ENCODE data around the gene LRRFIP2.

The LRRFIP2 gene

DNA sequence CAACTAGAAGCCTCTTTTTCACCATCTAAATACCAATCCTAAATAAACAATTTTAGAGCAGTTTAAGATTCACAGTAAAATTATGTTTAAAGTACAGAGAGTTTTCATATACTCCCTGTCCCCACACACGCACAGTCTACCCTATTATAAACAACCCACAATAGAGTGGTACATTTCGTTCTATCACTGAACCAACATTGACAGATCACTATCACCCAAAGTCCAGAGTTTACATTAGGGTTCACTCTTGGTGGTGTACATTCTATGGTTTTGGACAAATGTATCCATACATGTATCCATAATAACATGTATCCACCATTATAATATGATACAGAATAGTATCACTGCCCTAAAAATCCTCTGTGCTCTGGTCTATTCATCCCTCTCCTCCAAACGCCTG is 92.1 kb downstream of the LRRFIP2 start:
- DNase-seq = no peak
- Histone ChIP-seq H2AFZ (ENCODE audit: low read length) (no peak overlapping the region), H3K9ac (ENCODE audit: low read length) (no peak overlapping the region), H3K27me3 (replicated peaks; ENCODE audit: insufficient read depth, low read length) (no peaks in the 10 kb centered on the region), H3K9me3 (replicated peaks; ENCODE audit: insufficient read depth, low read length) (no peaks in the 10 kb centered on the region), H3K79me2 (ENCODE audit: low read length) (no peaks in the 10 kb centered on the region), H3K9me2 (replicated peaks; ENCODE audit: insufficient read depth, low read length) (no peaks in the 10 kb centered on the region), H4K20me1 (ENCODE audit: insufficient read depth, low read length) (no peaks in the 10 kb centered on the region), H3K4me1 (ENCODE audit: low read length) (no peaks in the 10 kb centered on the region), H3K27ac (ENCODE audit: low read length) (no peak overlapping the region), H3K36me3 (replicated peaks; ENCODE audit: insufficient read depth, low read length) (no peaks in the 10 kb centered on the region), H3F3A (ENCODE audit: insufficient read depth, low read length) (no peaks in the 10 kb centered on the region), H3K4me2 (ENCODE audit: low read depth, low read length) (no peak overlapping the region), H3K4me3 (ENCODE audit: low read length) (no peak overlapping the region)
- TF ChIP-seq EZH2phosphoT487 (IDR thresholded peaks at IDR 0.05; ENCODE audit: low read length) (no peak), CTCF (IDR thresholded peaks at IDR 0.05; ENCODE audit: low read length) (no peak), EZH2 (optimal IDR thresholded peaks at IDR 0.05; ENCODE audit: low read depth, low read length) (no peak)

DNA sequence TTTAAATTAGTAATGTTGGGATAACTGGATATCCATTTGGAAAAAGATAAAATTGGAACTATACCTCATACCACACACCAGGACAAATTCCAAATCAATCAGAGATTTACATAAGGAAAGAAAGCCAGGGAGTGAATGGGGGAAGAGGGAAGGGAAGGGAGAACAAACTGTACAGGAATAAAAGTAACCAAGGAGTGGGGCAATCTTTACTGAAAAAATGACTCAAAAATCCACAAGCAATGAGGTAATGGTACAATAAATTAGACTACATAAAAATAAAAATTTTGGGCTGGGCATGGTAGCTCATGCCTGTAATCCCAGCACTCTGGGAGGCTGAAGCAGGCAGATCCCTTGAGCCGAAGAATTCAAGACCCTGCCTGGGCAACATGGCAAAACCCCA is 98.4 kb downstream of the LRRFIP2 start:
- no peaks in the 10 kb centered on the region for H3K9me3 ChIP-seq (replicated peaks; ENCODE audit: insufficient read depth, low read length)
- no peaks in the 10 kb centered on the region for H4K20me1 ChIP-seq (ENCODE audit: insufficient read depth, low read length)
- no peak overlapping the region for H3K4me2 ChIP-seq (ENCODE audit: low read depth, low read length)
- H3K9me2 ChIP-seq (replicated peaks; ENCODE audit: insufficient read depth, low read length) = no peaks in the 10 kb centered on the region
- no peak for TF ChIP-seq CTCF (IDR thresholded peaks at IDR 0.05; ENCODE audit: low read length)
- TF ChIP-seq EZH2 (optimal IDR thresholded peaks at IDR 0.05; ENCODE audit: low read depth, low read length) = no peak
- no peak for TF ChIP-seq EZH2phosphoT487 (IDR thresholded peaks at IDR 0.05; ENCODE audit: low read length)
- H3K36me3 ChIP-seq (replicated peaks; ENCODE audit: insufficient read depth, low read length) = no peaks in the 10 kb centered on the region
- H3K27ac ChIP-seq (ENCODE audit: low read length) = no peak overlapping the region
- no peaks in the 10 kb centered on the region for H3K4me1 ChIP-seq (ENCODE audit: low read length)
- no peak overlapping the region for H3K4me3 ChIP-seq (ENCODE audit: low read length)
- no peak overlapping the region for H2AFZ ChIP-seq (ENCODE audit: low read length)
- no peak for DNase-seq
- no peaks in the 10 kb centered on the region for H3K27me3 ChIP-seq (replicated peaks; ENCODE audit: insufficient read depth, low read length)
- H3F3A ChIP-seq (ENCODE audit: insufficient read depth, low read length) = no peaks in the 10 kb centered on the region; the same call in 1 of the 2 replicates
- H3K79me2 ChIP-seq (ENCODE audit: low read length) = no peaks in the 10 kb centered on the region
- no peak overlapping the region for H3K9ac ChIP-seq (ENCODE audit: low read length)

- H3K4me1 ChIP-seq (ENCODE audit: low read length) = no peaks in the 10 kb centered on the region
- H3F3A ChIP-seq (ENCODE audit: insufficient read depth, low read length) = no peaks in the 10 kb centered on the region; the same call in 1 of the 2 replicates
- H3K27ac ChIP-seq (ENCODE audit: low read length) = no peak overlapping the region
- no peak for DNase-seq
- H3K9me3 ChIP-seq (replicated peaks; ENCODE audit: insufficient read depth, low read length) = no peaks in the 10 kb centered on the region
- no peaks in the 10 kb centered on the region for H3K9me2 ChIP-seq (replicated peaks; ENCODE audit: insufficient read depth, low read length)
- H3K27me3 ChIP-seq (replicated peaks; ENCODE audit: insufficient read depth, low read length) = no peaks in the 10 kb centered on the region
- no peak overlapping the region for H3K9ac ChIP-seq (ENCODE audit: low read length)
- H4K20me1 ChIP-seq (ENCODE audit: insufficient read depth, low read length) = no peaks in the 10 kb centered on the region
- no peaks in the 10 kb centered on the region for H3K79me2 ChIP-seq (ENCODE audit: low read length)
- no peak overlapping the region for H3K4me2 ChIP-seq (ENCODE audit: low read depth, low read length)
- no peak overlapping the region for H3K4me3 ChIP-seq (ENCODE audit: low read length)
- TF ChIP-seq EZH2 (optimal IDR thresholded peaks at IDR 0.05; ENCODE audit: low read depth, low read length) (no peak), EZH2phosphoT487 (IDR thresholded peaks at IDR 0.05; ENCODE audit: low read length) (no peak), CTCF (IDR thresholded peaks at IDR 0.05; ENCODE audit: low read length) (no peak)
- H2AFZ ChIP-seq (ENCODE audit: low read length) = no peak overlapping the region
- no peaks in the 10 kb centered on the region for H3K36me3 ChIP-seq (replicated peaks; ENCODE audit: insufficient read depth, low read length)
Observed at GRCh38 chr3:37074178-37074577, 100.2 kb downstream of the LRRFIP2 start.

Data from MM.1S (cell line).